ELR (cell line): ENCODE data around the gene BTBD9.

ENCODE experiments used
- DNase-seq: peaks from one replicate; pipeline ENCODE4 v3.0.0-alpha.2; 2015; ENCODE audit warnings: low read depth

BTBD9 gene

GRCh38 chr6:38593998-38594665 lies 45.6 kb downstream of the BTBD9 start:
- DNase-seq, result no peak

DNA sequence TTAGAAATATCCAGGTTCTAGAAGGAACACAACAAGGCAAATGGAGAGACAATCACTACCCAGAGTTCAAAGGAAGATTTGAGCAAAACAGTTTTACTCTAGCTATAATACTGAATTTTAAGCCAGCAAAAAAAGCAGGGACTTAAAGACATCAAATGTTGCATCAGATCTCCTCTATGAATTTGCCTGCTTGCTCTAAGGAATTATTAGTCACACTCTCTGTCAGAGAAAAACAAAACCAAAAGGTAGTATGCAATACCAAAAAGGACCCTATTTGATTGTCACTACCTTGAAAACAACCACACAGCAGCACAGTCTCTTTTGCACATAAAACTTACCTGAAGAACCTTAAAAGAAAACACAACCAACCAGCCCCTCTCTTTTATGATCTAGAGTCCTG lies 46.3 kb downstream of the BTBD9 start:
- peak; percentile 5 for DNase-seq

GRCh38 chr6:38591439-38591838 lies 48.3 kb downstream of the BTBD9 start:
- no peak for DNase-seq

DNA sequence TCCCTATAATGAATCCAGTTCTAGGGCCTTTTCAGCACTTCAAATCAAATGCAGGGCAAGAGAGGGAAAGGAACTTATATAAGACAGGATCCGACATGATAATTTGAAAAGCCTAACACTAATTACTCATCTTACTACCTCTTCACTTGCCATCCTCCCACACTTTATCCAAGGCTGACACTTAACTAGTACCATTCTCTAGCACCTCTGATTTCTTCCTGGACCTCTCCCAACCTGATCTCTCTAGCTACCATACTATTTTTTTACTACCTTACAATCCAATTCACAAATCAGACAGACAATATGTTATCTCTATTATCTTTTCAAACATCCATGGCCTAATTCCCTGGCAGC lies 50.4 kb downstream of the BTBD9 start:
- DNase-seq, result no peak

GRCh38 chr6:38588631-38589366 lies 50.9 kb downstream of the BTBD9 start:
- DNase-seq, result peak; percentile 76

DNA sequence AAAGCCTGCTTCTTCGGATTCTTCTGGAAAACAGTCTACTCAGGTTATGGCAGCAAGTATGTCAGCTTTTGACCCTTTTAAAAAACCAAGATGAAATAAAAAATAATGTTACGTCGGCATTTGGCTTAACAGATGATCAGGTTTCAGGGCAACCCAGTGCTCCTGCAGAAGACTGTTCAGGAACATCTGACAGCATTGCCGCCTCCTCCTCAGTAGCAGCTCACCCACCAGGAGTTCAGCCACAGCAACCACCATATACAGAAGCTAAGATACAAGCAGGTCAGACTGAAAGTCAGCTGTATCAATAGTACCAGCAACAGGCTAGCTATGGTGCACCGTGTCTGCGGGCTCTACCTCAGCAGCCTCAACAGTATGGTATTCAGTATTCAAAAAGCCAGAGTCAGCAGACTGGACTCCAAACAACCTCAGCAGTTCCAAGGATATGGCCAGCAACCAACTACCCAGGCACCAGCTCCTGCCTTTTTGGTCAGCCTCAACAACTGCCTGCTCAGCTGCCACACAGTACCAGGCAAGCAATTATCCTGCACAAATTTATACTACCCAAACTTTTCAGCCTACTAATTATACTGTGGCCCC lies 51.9 kb downstream of the BTBD9 start:
- DNase-seq, result no peak

DNA sequence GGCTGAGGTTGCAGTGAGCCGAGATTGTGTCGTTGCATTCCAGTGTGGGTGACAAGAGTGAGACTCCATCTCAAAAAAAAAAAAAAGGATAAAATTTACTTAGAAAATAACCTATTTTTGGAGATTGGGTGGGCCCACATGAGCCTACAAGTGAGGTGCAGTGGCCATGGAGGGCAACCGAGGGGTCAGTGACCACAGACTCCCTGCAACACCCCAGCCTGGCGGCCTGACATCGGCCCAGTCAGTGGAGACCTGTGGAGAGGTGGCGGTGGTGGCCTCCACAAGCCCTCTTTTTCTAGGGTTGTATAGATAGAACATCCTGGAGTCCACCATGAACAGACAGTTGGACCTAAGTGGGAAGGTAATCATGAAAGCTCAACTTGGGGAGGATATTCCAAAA lies 52.7 kb downstream of the BTBD9 start:
- no peak for DNase-seq

GRCh38 chr6:38584731-38585130 lies 55.0 kb downstream of the BTBD9 start:
- no peak for DNase-seq

DNA sequence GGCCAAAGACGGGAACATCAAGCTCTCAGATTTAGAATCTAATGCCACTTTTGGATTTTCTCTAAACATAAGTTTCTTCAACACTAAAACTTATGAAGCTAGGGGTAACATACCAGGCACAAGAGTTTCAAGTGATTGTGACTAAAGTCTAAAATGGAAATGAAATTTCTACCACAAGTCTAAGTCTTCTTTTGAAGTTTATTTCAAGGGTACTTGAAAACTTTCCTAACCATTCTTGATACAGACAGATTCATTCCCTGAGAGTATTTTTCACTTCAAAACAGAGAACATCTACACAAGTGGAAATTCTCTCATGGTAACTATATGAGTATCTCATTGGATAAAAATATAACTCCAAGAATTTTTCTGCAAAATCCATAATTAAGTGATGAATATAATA lies 56.2 kb downstream of the BTBD9 start:
- no peak for DNase-seq

- DNase-seq, result no peak
These were observed 59.7 kb downstream of the BTBD9 start for GRCh38 chr6:38580030-38580429.

DNA sequence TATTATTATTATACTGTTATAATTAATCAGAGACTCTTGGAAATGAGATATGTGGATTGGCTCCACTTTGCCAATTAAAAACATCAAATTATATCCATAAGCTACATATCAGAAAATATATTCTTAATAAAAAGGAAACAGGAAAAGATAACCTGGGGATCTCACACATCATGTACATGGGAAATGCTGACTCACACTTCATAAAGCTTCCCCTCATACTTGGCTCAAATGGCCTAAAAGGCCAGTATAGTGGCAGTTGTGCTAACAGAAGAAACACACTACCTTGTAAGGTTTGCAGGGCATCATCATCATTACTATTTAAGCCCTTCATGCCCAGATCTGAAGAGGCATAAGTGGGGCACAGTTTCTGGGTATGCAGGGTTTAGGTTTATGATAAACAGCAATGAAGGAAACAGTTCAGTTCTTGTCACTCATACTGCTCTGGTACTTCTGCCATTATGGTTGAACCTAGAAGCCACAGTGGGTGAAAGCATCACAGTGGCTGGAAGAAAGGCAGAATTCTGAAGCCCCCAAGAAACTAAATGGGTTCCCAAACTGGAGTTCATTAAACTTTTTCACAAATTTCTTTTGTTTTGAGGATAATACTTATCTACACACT lies 60.6 kb downstream of the BTBD9 start:
- DNase-seq, result peak; percentile 29

DNA sequence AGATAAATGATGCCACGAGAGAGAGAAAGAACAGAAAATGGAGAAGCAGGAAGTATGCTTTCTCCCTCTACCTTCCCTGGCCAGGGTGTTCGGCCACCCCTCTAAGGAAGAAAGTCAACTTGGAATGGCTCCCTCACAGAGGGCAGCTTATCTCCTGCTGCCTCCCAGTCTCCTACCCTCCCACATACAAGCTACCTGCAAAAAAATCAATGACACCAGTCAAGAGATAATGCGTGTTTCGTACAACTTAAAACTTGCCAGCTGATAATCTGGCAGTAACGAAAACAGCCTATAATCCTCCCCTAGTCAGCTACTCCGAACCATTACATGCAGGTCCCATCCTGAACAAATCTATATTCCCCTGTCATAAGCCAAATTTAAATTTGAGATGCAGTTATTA lies 61.7 kb downstream of the BTBD9 start:
- no peak for DNase-seq

- no peak for DNase-seq
These were observed 62.2 kb downstream of the BTBD9 start for GRCh38 chr6:38577492-38577891.

DNA sequence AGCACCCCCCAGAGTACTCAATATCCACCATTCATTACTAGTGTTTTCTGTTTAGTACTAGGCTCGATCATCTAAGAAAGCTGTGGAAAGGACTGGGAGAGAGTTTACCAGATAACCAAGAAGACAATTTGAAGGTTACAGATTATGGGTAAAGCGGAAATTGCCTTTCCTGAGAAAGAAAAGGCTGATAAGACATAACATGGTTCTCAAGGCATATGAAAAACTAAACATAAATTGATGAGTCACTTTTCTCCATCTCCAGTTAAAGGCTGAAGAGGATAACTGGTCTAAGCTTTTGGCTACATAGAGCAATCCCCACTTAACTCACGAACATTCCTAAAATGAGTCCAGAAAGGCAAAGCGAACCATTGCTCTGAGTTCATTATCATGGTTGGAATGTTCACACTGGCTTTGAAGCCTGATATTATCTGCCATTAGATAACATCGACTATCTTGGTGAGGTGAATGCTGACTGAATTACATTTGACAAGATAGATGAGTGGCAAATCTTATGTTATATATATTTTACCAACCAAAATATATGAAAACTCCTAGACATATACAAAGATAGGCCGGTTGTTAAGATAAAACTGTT lies 65.8 kb downstream of the BTBD9 start:
- DNase-seq, result peak; percentile 10

GRCh38 chr6:38572186-38572813 lies 67.4 kb downstream of the BTBD9 start:
- DNase-seq, result no peak

GRCh38 chr6:38571721-38572120 lies 68.0 kb downstream of the BTBD9 start:
- no peak for DNase-seq

GRCh38 chr6:38570750-38571149 lies 69.0 kb downstream of the BTBD9 start:
- peak; percentile 54 for DNase-seq

- peak; percentile 81 for DNase-seq
These were observed 72.3 kb downstream of the BTBD9 start for GRCh38 chr6:38567436-38567835.

DNA sequence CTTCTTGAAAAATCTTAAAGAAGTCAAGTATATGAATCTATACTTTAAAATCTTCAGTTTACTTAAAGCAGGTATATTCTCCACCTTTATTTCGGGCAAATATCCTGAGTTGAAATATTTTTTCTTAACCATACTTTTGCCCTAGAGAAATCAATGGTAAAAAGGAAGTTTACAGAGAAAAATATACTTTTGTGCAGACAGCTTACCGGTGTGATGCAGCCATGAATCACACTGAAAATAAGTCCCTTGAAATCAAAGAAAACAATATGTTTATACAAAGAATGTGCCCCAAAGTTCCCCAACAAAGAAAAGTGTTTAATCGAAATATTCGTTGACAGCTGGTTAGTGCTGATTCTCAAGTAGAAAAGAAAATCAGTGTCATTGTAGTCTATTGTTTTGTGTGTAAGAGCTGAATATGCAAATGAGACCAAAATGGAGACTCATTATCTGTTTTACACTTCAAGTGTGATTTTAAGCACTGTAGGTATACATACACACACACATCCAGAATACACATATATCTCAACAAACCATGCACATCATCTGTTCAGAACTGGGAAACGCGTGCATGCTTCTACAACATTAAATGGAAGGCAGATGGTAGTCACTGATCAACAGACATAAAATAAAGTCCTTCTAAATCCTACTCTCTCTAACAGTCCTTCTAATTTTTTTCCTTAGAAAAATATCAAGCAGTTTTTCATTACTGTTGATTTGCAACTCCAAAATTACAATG lies 73.3 kb downstream of the BTBD9 start:
- DNase-seq, result no peak

DNA sequence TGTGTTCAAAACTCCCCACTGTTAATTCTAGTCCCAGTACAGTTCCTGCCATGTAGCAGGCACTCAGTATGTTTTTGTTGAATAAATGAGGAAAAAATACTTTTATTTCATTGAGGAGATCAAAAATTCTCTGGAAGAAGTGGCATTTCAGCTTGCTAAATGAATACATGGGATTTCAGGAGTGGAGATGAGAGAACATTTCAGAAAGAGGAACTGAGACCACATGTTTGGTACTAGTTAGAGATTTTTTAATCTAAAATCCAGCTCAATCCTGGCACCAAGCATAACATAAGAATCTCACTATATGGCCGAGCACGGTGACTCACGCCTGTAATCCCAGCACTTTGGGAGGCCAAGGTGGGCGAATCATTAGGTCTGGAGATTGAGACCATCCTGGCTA lies 75.4 kb downstream of the BTBD9 start:
- peak; percentile 24 for DNase-seq

DNA sequence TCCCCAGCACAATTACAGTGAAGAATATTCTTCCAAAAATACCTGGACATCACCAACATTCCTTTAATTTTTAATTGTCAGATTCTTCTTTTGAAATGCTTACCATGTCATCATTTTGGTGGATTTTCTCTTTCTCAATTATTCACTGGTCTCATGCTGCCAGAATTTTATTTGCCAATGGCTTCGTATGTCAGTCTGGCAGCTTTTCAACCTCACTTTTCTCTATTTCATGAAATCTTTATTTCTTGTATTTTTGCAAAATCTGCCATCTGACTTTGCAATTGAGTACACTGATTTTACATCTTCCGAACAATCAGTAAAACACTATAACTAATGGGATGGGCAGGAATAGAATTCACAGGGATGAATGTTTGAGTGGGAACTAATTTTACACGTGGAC lies 84.1 kb downstream of the BTBD9 start:
- DNase-seq, result no peak
